Erythroblast (primary cell): ENCODE measurements around the gene CEMIP.

Experiments used
- GATA1 ChIP-seq: IDR thresholded peaks from 2 replicates; pipeline ENCODE4 v1.6.1; 2011; ENCODE audit warnings: low read depth, mild to moderate bottlenecking, control low read depth, low read length, moderate library complexity
- POLR2A ChIP-seq: IDR thresholded peaks from 2 replicates; pipeline ENCODE4 v1.6.1; 2011; ENCODE audit warnings: mild to moderate bottlenecking, low read length

DNA sequence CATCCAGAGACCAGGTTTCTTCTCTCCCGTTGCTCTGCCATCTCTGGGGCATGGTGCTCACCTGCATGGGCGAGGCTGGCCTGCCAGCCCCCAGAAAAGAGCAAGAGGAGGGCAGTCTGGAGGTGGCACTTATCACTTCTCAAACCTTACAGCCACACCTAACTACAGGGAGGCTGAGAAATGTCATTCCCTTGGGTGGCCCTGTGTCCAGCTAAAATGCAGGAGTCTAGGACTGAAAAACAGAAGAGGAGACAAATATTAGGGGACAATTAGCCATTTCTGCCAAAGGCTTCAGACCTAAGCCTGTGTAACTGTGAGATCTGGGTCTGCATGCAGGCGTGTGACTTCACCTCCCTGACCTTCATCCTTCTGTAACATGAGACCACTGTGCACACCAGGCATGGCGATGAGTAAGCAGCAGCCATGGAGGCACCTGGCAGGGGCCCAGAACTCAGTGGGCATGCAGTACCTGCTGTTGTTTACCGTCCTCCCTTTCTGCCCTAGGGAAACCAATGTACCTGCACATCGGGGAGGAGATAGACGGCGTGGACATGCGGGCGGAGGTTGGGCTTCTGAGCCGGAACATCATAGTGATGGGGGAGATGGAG is 127.1 kb downstream of the CEMIP start:
- no peak for TF ChIP-seq POLR2A
- TF ChIP-seq GATA1, result no peak
